GM12801 (cell line): ENCODE measurements around the gene CPXM2.

Experiments used
- CTCF ChIP-seq: IDR thresholded peaks from one replicate; pipeline ENCODE4 v1.5.1; 2011; ENCODE audit warnings: control low read depth; ENCODE audit not compliant: insufficient read length; ENCODE audit errors: extremely low read depth

Gene CPXM2

DNA sequence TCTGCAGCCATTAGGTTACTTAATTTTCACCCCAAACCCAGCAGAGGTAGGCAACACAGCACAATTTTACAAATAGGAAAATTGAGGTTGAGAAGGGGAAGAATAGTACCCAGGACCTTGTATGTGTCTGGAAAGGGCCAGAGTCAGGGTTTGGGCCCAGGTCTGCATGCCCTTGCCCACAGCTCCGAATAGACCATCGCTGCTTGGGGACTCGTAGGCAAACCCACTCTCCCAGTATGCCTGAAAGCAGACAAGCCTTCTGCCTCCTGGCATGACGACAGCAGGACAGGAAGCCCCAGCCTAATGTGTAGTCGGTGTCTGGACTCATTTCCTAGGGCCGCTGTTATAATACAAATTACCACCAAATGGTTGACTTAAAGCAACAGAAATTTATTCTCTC lies 133.8 kb downstream of the CPXM2 start:
- TF ChIP-seq CTCF, result no peak

DNA sequence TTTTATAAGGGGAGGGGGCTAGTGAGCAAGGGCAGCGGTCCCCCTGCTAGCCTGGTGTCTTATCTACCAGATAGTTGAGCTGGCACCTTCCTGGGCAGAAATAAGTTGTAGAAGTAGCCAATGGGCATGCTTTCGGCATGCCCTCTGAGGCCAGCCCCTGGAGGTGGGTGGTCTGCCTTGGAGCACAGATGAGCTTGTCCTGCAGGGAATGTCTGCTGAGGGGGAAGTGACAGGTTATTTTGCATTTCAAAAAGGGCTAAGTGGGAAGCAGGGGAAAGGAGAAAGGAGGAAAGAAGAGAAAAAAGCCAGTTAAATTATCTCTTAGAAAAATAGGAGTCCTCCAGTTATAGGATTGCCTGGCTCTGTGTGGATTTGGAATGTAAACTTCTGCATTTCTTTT lies 136.5 kb downstream of the CPXM2 start:
- TF ChIP-seq CTCF, result no peak

DNA sequence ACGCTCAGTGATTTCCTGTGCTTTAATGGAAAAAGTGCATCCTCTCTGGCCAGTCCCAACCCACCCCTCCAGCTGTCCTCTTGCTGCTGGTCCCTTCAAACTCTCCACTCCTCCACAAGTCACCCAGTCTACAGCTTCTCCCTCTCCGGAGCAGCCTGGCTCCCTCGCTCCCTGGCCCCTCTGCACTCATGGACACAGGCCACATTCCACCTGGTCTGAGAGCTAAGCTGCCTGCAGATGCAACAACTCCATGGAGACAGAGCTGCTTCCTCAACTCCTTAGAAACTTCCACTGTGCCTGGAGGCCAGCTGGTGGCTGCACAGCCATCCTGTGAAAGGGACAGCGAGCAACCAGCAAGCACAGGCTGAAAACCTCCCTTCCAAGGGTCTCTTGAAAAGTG lies 137.5 kb downstream of the CPXM2 start:
- no peak for TF ChIP-seq CTCF

DNA sequence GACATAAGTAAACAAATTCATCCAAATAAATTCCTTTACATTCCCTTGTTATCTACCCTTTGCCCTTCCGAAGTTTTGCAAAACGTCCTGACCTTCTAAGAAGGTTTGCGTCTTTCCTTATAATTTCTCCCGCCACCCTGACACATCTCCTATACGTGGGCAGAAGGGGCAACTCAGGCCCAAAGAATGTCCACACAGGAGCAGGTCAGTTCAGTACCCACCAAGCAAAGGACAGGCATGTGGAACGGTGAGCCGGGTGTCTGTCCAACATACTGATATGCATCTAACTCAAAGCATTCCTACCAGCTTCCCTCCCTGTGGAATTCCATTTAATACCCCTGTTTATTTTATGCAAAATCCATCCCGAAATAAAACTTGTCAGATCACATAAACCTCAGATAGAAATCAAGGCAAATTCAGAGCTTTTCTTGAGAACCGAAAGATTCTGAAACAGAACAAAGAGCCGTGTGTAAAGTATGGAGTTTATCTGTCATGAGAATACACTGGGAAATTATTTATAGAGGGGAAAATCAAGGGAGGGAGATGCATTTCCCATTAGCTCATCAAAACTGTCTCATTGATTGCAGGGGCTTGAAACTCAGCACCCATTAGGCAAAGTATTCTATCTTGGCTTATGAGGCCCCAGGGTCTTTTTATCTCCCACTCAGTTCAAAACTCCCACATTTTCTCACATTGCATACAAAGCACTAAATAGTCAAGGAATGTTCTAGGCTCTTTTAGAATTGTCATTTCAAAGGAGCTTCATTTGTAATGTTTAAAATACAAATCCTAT lies 140.1 kb downstream of the CPXM2 start:
- no peak for TF ChIP-seq CTCF

GRCh38 chr10:123750901-123751300 lies 140.7 kb downstream of the CPXM2 start:
- no peak for TF ChIP-seq CTCF

DNA sequence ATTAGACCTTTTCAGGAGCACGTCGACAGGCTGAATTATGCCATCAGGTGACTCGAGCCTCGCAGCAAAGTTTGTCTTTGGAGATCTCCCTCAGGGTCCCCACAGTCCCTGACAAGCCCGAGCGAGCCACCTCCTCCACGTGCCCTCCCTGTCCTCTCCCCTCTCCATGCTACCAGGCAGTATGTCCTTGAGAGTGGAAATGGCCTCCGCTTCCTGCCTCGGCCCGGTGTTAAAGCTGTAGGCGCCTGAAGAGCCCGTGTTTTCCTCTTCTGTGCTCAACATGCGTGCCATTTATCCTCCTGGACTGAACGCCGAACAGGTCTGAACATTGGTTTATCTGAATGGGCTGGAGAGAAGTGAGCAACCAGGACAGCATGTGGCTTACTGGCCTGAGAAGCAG lies 142.9 kb downstream of the CPXM2 start:
- no peak for TF ChIP-seq CTCF

GRCh38 chr10:123747426-123747825 lies 144.2 kb downstream of the CPXM2 start:
- TF ChIP-seq CTCF, result no peak

GRCh38 chr10:123746942-123747341 lies 144.7 kb downstream of the CPXM2 start:
- no peak for TF ChIP-seq CTCF
